A375 (cell line): ENCODE results near the gene SCN8A. TPM values are rescaled to one million over a fixed set of nuclear protein-coding genes. Genes with fewer than 3 reads are reported as not detected.

Experiments used
- total RNA-seq: library from RNA; depleted of rRNA; stranded (reverse); fragments of >200 nt; shearing (Covaris generic); gene quantifications from 2 replicates; pipeline ENCODE4 v1.2.3, GENCODE V29; 2014; rRNA removed

The SCN8A gene
- 2.0 and 5.9 TPM in 2 replicates for total RNA-seq

DNA sequence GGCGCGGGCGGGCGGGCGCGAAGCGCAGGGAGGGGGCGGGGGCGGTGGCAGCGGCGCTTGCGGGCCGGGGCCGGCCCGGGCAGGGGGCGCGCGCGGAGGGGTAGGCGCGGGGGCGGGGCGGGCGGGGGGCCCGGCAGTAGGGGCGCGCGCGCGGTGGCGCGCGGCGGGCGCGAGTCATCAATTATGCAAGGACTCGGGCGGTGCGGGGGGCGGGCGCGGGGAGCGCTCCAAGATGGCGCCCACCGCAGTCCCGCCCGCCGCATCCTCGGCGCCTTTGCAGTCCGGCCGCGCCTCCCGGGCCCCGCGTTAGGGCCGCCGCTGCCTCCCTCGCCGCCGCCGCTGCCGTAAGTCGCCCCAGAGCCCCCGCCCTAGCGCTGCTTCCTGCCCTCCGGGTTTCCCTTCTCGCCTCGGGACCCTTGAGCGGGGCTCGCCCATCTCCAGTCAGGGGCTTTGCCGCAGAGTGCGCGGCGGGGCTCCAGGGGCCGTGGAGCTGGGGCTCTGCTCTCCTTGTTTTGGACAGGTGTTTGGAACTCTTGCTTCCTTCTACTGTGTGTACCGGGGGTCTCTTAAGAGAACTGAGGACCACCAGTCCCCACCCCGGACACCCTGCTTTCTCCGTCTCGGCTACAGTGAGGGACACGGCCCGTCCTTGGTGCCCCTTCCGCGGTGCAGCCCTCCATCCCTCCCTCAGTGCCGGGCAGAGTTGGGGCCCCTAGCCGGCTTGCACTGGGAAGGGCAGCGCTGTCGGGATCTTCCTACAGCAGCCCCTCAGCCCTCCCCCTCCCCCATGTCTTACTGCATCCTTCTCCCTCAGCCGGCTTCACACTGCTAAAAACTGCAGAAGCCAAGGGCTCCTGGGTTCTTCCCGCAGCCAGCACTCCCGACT, at the start of gene SCN8A:
Gene SCN8A, plus strand, starts transcription at position 218 of the 886 bp plus-strand sequence. CDS start 71,585 bp downstream, outside the sequence.

DNA sequence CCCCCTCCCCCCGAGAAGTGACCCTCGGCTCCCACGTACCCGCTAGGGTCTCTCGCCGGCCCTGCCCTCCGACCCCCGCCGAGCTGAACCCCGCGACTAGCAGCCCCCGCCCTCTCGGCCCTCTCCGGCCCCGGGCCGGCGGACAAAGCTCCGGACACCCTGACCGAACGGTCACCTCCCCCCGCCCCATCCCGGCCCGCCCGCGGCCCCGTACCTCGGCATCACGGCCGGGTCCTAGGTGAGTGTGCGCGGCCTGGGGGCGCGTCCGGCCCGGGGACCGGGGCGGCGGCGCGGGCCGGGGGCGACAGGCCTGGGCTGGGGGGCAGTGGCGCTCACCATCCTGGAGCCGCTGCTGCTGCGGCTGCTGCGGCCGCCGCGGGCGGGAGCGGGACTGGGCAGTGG, 257.3 kb downstream of the SCN8A start, which contains the start of gene FIGNL2:
Gene FIGNL2, minus strand, starts transcription at position 393 of the 402 bp plus-strand sequence. CDS start 26,305 bp downstream, outside the sequence.

Other genes with a start within 250 kb of the SCN8A start
- gene CELA1, start 244.6 kb upstream of the SCN8A start, total RNA-seq = 0.27 TPM in 1 of 2 replicates, not detected in the other
- 8.0 and 9.7 TPM in 2 replicates for gene GALNT6, start 199.8 kb upstream of the SCN8A start, total RNA-seq
- gene SLC4A8, start 166.4 kb upstream of the SCN8A start, total RNA-seq = 3.7 and 5.1 TPM in 2 replicates